GM13977 (cell line): ENCODE measurements around the gene TMEM35A.
"Not testable (repeated sequence)": the region's sequence is repeated elsewhere in the genome, so short reads cannot be mapped to it uniquely, and the experiment has no call there.

Experiments
- DNase-seq: peaks from one replicate; pipeline ENCODE4 v3.0.0; 2012; ENCODE audit warnings: low spot score
- CTCF ChIP-seq: IDR thresholded peaks from 2 replicates; pipeline ENCODE4 v1.5.1; 2012; ENCODE audit warnings: mild to moderate bottlenecking, control low read depth; ENCODE audit not compliant: insufficient read depth; ENCODE audit errors: extremely low read depth, missing control alignments
- in situ Hi-C: fragments of 300-500 bp; cut with MboI; formaldehyde crosslinking; loops from one replicate; pipeline ENCODE4 v1.12.0; 2022; ENCODE audit warnings: low sequenced_read_pairs, low pct_unique_long_range_greater_than_20kb, mixed read lengths, inconsistent platforms; ENCODE audit not compliant: unreplicated experiment

The TMEM35A gene

GRCh38 chrX:101078716-101079598, at the start of gene TMEM35A:
TSS of gene TMEM35A (plus strand) at chrX:101078879. CDS start at chrX:101079003, 124 bp downstream.
- TF ChIP-seq CTCF = no peak
- no peak for DNase-seq
- in situ Hi-C loops = no loop called here

GRCh38 chrX:101029665-101030064, 49.0 kb upstream of the TMEM35A start:
- no peak for TF ChIP-seq CTCF
- DNase-seq = no peak
- in situ Hi-C loops = no loop called here

GRCh38 chrX:101037231-101037630, 41.4 kb upstream of the TMEM35A start:
- TF ChIP-seq CTCF = no peak
- in situ Hi-C loops = no loop called here
- no peak for DNase-seq

- TF ChIP-seq CTCF = no peak
- in situ Hi-C loops = no loop called here
- no peak for DNase-seq
Observed at GRCh38 chrX:101040197-101040596, 38.5 kb upstream of the TMEM35A start.

GRCh38 chrX:101051153-101051548, 27.5 kb upstream of the TMEM35A start:
- TF ChIP-seq CTCF = no peak
- DNase-seq = no peak
- in situ Hi-C loops = no loop called here

- in situ Hi-C loops = no loop called here
- DNase-seq = peak; percentile 72
- no peak for TF ChIP-seq CTCF
Observed at GRCh38 chrX:101051549-101052302, 27.0 kb upstream of the TMEM35A start, which contains the start of gene TRMT2B. TSS of gene TRMT2B (minus strand) at chrX:101052111. CDS start at chrX:101042289, 9,822 bp downstream.

GRCh38 chrX:101056551-101056950, 22.1 kb upstream of the TMEM35A start:
- in situ Hi-C loops, DNase-seq: not testable (repeated sequence)
